ENCODE data around the gene NCCRP1. TPM values are rescaled to one million over a fixed set of nuclear protein-coding genes. Genes with fewer than 3 reads are reported as not detected.

The NCCRP1 gene
- total and polyA plus RNA-seq, 11 donors = 0.16 TPM; not detected in 10

- Histone ChIP-seq H3K27ac (no peak overlapping the region), H3K36me3 (no peaks in the 10 kb centered on the region), H3K9me3 (no peaks in the 10 kb centered on the region), H3K4me3 (no peak overlapping the region), H3K4me1 (no peaks in the 10 kb centered on the region), H3K27me3 (peaks cover 0 to 63% (median 8%) of the 10 kb centered on the region in 9 donors)
- ATAC-seq = no peak
- intact Hi-C loops (cut with DNase I) = no loop called here
- WGBS, 4 donors = 9 to 33% (median 23%) methylated on average over 3 of the region's 3 CpGs
- TF ChIP-seq CTCF (IDR thresholded peaks at IDR 0.05) (no peak), POLR2A (IDR thresholded peaks at IDR 0.05) (no peak)
- no peak for DNase-seq
These were observed 28.1 kb downstream of the NCCRP1 start for GRCh38 chr19:39224910-39225309.

- Histone ChIP-seq H3K27me3 (peaks cover 0 to 38% (median 0%) of the 10 kb centered on the region in 9 donors), H3K27ac (no peak overlapping the region), H3K36me3 (no peaks in the 10 kb centered on the region), H3K4me3 (no peak overlapping the region), H3K4me1 (no peaks in the 10 kb centered on the region), H3K9me3 (peaks cover 0 to 8% (median 0%) of the 10 kb centered on the region in 12 donors)
- TF ChIP-seq CTCF (IDR thresholded peaks at IDR 0.05) (no peak), POLR2A (IDR thresholded peaks at IDR 0.05) (no peak)
- no peak for ATAC-seq
- no peak for DNase-seq
- 68 to 91% (median 75%) methylated on average over 2 of the region's 2 CpGs for WGBS, 4 donors
- intact Hi-C loops (cut with DNase I) = no loop called here
These were observed 33.5 kb downstream of the NCCRP1 start for GRCh38 chr19:39230096-39230764.

- TF ChIP-seq CTCF (IDR thresholded peaks at IDR 0.05) = no peak
- no peak for TF ChIP-seq POLR2A (IDR thresholded peaks at IDR 0.05)
- peaks cover 0 to 43% (median 2%) of the 10 kb centered on the region in 9 donors for H3K27me3 ChIP-seq
- intact Hi-C loops (cut with DNase I) = no loop called here
- peaks cover 0 to 8% (median 0%) of the 10 kb centered on the region in 12 donors for H3K9me3 ChIP-seq
- H3K27ac ChIP-seq = no peak overlapping the region
- no peak for ATAC-seq
- H3K36me3 ChIP-seq = no peaks in the 10 kb centered on the region
- DNase-seq = no peak
- H3K4me3 ChIP-seq = no peak overlapping the region
- H3K4me1 ChIP-seq = peaks cover 0 to 3% (median 0%) of the 10 kb centered on the region in 12 donors
- 82 to 88% (median 85%) methylated on average over 5 of the region's 5 CpGs for WGBS, 4 donors
These were observed 35.9 kb downstream of the NCCRP1 start for GRCh38 chr19:39232708-39233107.

- no peak for TF ChIP-seq POLR2A (IDR thresholded peaks at IDR 0.05)
- no peak for TF ChIP-seq CTCF (IDR thresholded peaks at IDR 0.05)
- H3K4me1 ChIP-seq = peaks cover 0 to 6% (median 0%) of the 10 kb centered on the region in 12 donors
- DNase-seq (no peak), ATAC-seq (peak in 1 of 4 donors; percentile 24)
- no peak overlapping the region for H3K27ac ChIP-seq
- intact Hi-C loops (cut with DNase I) = no loop called here
- no peaks in the 10 kb centered on the region for H3K36me3 ChIP-seq
- H3K4me3 ChIP-seq = no peak overlapping the region
- H3K27me3 ChIP-seq = peaks cover 0 to 58% (median 4%) of the 10 kb centered on the region in 9 donors
- WGBS, 4 donors = 57 to 66% (median 61%) methylated on average over 12 of the region's 12 CpGs
- no peaks in the 10 kb centered on the region for H3K9me3 ChIP-seq
These were observed 39.8 kb downstream of the NCCRP1 start for GRCh38 chr19:39236527-39236926.
